ACHN (cell line): ENCODE data around the gene AVL9.
A peak's percentile ranks its signal among the peaks of the same experiment; 100 is the strongest.
"Not testable (repeated sequence)": the region's sequence is repeated elsewhere in the genome, so short reads cannot be mapped to it uniquely, and the experiment has no call there.

Experiments
- DNase-seq: peaks from one replicate; pipeline ENCODE4 v3.0.0-alpha.2; 2015
- in situ Hi-C: cut with HindIII; loops from 2 replicates; pipeline ENCODE4 v1.10.0; 2017; ENCODE audit warnings: low sequenced_read_pairs, low pct_ligation_motif_present, low pct_unique_long_range_greater_than_20kb

AVL9 gene

DNA sequence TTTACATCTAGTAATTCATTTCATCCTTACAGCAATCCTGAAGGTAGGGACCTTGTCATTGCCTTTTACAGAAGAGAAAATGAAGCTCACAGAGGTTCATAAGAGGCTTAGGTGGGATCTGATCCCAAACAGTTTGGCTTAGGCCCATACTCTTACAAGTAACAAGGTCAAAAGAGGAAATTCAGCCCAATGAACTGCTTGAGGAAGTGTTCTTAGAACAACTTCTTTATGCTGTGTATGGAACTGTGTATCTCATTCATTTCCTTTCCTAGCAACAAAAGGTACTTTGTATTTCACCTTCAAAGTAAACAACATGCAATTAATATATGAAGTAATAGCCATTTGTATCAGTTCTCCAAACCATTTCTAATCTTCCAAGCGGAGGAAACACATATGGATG lies 79.3 kb downstream of the AVL9 start:
- in situ Hi-C loops, result no loop called here

DNA sequence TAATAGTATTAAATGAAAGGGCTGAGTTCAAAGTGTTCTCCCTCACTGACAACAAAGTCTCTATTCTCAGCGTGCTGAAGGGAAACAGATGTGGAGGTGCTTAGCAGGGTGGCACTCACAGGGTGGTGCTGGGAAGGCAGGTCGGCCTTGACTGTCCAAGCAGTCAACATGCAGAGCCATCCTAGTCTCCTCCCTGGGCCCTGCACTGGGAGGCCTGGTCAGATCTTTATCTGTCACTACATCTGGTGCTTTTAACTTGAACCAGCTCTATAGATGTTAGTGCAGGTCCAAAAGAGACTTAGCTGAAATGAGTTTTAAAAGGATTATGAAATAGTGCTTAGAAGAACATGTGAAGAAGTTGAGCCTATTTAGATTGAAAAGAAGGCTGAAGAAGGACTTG lies 82.1 kb downstream of the AVL9 start:
- no peak for DNase-seq
- in situ Hi-C loops, result no loop called here

More for the DNA sequence above, 79.3 kb downstream of the AVL9 start:
- no peak for DNase-seq

DNA sequence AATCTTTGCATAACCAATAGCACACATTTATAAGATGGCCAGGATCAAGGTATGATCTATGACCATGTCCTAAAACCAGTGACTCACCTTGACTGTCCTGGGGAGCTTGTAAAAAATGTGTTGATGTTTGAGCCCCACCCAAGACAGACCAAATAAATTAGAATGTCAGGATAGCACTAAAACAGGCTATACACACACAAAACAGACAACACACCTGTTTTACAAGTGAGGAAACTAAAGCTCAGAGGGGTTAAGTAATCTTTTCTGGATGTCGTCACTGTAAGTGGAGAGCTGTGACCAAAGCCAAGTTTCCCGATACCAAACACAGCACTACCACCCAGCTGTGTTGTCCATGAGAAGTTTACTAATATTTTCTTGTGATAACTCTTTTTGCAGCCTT lies 84.5 kb downstream of the AVL9 start:
- in situ Hi-C loops, result no loop called here

DNA sequence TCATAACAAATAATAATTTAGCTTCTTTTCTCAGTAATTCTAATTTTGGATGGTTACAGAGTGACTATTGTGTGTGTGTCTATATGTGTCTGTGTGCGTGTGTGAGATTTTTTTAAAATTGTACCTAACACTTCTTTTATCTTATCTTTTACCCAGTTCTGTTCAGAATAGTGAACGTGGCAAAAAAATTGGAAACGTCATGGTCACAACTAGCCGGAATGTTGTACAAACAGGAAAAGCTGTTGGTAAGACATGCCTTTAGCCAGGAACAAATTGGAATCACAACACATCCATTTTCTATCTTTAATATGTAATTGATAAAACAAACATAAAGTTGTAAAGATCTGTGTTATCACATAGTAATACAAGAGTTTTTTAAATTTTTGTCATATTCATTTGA lies 85.4 kb downstream of the AVL9 start:
- DNase-seq, result no peak
- in situ Hi-C loops, result no loop called here

More for the DNA sequence above, 84.5 kb downstream of the AVL9 start:
- DNase-seq, result no peak

DNA sequence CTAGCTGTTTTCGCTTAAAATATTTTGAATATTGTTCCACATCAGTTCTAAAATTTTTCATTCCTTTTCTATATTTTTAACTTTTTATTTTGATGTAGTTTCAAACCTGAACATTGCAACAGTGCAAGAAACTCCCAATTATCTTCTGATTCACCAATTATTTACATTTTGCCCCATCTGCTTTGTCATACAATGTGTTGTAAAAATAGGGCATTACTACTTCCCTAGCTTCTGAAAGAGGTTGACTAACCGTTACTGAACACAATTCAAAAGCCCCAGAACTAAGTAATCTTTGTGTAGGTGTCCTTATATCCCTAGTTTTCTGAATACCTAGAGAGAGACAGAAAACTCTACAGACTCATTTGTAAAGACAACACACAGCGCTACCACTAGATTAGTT lies 86.7 kb downstream of the AVL9 start:
- no peak for DNase-seq
- in situ Hi-C loops, result no loop called here

DNA sequence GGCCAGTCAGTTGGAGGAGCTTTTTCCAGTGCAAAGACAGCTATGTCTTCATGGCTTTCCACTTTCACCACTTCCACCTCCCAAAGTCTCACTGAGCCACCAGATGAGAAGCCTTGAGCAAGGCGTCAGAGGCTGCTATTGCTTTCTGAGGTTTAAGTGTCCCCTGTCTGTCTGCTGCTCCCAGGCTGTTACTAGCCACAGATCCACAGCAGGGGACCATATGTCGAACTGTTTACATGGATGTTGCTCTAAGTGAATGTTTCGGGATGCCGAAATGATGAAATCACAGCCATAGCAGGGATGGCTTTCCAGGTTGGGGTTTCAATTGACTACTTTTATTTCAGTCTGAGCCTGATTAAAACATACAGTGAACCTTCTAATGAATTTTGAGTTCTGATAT lies 88.5 kb downstream of the AVL9 start:
- no peak for DNase-seq
- in situ Hi-C loops, result no loop called here

DNA sequence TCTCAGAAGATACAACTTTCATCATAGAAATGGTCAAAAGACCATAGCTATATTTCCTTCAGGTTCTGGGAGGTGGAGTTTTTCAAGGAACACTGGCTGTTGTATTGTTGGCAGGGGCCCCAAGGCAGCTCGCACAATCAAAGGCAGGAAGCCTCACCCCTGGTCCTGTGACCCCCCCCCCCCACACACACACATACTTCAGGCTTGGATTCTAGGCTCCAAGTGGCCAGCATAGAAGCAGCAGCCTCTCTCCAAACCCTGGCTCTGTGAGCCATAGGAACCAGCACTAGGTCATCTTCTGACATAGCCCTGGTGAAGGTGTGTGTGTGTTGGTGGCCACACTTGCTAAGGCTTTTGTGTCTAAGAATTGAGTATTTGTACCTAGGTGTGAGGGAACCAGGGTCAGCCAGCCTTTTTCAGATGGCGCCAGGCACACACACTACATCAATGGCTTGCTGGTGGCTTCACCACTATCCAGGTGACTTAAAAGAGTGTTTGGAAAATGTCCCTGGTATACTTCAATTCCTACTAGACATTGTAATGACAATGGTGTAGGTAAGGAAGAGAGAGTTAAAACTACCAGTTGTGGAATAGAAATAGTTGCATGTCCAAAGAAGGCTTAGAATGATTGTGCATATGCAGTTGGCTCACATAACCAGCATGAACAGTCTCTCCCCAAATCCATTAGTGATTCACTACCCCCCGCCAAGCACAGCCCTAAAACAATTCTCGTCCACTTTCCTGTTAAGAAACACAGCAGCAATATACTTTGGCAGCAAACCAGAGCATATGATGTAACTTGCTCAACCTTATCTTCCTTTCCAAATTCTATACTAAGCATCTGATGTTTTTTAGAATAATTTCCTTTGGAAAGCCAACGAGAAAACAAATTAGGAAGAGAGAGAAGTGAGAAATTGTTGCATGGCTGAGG lies 91.3 kb downstream of the AVL9 start:
- peak; percentile 84 for DNase-seq
- in situ Hi-C loops, result no loop called here

DNA sequence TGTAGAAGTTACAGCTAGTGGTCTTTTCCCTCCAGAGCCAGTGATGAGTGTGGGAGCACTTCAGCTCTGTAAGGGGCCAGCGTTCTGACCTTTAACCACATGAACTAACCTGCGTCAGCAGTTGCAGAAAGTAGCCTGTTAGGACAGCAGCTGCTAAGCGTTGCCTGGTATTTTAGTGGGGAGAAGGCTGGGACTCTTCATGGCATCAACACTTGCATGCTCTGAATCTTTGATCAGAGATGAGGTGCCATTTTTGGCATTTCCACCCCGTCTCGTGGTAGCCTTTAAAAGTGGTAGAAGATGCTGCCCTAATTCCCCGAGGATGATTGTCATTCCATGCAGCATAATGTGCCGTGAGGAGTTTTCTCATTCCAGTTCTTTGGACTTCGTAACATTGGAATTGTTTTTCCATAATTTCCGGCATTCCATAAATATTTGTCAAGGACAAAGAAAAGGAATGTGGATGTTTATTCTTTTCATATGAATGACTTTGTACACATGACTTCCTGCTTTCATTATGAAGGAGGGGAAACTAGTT lies 92.2 kb downstream of the AVL9 start:
- DNase-seq, result peak; percentile 75
- in situ Hi-C loops, result no loop called here

DNA sequence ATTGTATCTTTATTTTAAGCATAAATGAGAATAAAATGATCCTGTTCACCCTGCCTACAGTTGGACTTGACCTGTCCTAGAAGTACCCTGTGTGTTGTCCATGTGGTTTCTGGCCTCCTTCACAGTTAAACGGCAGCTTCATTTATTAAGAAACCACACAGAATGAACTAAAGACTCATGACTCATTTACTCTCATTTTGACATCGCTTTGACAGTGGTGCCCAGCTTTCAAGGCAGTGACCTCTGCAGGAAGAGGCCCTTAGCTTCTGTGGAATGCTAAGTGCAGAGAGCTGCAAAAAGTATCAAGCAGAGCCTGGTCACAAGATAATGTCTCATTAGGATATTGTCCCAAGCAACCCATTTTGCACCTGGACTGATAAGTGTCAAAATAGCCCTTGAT lies 93.4 kb downstream of the AVL9 start:
- in situ Hi-C loops, result no loop called here
- peak; percentile 68 for DNase-seq

DNA sequence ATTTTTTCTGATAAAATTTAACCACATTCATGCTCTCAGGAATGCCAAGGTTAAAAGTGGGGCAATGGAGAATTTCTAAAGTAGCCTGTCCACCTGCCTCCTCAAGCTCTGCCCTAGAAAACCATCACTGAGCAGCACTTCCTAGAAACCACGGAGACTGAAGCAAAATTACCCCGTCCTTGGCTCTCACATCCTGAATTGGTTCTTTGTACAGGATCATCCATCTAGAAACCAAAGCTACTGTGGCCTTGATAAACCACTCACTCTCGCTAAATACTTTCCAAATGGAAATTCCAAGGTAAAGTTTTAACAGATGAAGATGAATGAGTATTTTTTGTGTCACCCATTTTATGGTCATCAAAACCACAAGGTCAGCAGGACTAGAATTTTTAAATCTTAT lies 96.6 kb downstream of the AVL9 start:
- peak; percentile 35 for DNase-seq
- in situ Hi-C loops, result no loop called here

DNA sequence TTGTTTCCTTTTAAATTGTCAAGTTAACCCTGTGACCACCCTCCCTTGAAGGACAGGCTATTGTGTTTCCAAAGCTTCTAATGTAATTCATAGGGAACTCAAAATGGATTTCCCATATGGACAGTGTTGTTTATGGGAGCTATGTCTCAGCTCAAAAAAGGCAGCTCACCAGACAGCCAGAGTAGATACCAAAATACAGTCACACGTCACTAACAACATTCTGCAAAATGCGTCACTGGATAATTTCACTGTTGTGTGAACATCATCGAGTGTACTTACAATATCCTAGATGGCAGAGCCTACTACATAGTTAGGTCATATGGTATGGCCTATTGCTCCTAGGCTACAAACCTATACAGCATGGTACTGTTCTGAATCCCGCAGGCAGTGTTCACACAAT lies 97.4 kb downstream of the AVL9 start:
- DNase-seq, result no peak
- in situ Hi-C loops, result no loop called here

DNA sequence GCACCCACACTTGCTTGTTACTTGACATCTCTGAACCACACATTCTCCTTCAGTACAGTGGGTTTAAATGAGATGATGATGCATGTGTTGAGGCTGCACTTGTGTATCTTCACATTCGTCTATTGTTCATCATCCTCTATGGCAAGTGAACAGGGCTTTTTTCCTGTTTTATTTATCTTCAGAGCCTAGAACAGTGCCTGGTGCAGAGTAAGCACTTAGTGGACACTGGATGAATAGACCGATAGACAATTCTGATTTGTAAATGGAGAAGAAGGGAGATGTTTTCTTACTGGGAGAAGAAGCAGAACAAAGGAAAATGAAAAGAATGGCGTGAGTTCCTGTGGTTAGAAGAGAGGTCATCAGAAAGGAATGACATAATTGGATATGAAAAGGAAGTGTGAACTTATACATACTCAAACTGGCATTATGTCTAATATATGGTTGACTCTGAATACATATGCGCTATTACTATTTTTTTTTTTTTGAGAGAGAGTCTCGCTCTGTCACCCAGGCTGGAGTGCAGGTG lies 99.7 kb downstream of the AVL9 start:
- DNase-seq, result no peak
- in situ Hi-C loops, result no loop called here

DNA sequence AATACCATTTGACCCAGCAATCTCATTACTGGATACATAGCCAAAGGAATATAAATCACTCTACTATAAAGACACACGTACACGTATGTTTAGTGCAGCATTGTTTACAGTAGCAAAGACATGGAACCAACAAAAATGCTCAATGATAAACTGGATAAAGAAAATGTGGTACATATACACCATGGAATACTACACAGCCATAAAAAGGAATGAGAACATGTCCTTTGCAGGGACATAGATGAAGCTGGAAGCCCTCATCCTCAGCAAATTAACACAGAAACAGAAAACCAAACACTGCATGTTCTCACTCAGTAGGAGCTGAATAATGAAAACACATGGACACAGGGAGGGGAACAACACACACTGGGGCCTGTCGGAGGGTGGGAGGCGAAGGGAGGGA lies 105.9 kb downstream of the AVL9 start:
- DNase-seq, in situ Hi-C loops: not testable (repeated sequence)

DNA sequence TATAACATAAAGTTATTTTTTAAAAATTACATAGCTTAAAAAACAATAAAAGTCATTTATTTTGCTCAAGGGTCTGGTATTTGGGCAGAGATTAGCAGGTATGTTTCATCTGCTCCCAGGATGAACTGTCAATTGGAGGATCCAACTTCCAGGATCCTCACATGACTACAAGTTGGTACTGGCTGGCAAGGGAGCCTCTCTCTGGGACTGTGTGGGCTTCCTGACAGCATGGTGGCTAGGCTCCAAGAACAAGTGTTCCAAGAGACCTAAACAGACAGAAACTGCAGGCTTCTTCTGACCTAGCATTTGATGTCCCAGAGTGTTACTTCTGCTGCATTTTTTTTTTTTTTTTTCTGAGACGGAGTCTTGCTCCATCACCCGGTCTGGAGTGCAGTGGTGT lies 107.2 kb downstream of the AVL9 start:
- in situ Hi-C loops, result no loop called here
- no peak for DNase-seq

DNA sequence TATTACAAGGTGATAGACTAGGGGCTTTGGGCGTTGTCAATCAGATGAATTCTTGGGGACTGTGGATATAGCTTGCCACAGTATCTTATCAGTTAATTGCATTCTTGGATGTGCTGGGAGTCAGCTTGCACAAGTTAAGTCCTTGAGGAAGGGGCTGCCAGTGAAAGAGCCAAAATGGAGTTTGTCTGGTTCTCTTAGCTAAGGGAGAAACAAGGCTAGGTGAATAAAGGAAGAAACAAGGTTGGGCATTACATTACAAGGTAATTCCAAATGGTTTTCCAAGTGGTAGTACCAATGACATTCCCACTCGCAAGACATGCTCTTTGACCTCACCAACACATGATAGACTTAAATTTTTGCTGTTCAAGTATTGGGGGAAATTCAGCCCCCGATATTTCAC lies 108.2 kb downstream of the AVL9 start:
- DNase-seq, in situ Hi-C loops: not testable (repeated sequence)

DNA sequence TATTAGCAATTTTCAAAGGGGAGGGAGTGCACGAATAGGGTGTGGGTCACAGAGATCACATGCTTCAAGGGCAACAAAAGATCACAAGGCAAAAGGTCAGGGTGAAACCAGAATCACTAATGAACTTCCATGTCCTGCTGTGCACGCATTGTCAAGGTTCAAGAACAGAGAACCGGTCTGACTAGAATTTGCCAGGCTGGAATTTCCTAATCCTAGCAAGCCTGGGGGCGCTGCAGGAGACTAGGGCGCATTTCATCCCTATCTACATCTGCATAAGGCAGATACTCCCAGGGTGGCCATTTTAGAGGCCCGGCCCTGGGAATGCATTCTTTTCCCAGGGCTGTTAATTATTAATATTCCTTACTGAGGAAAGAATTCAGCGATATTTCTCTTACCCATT lies 108.8 kb downstream of the AVL9 start:
- in situ Hi-C loops, DNase-seq: not testable (repeated sequence)

DNA sequence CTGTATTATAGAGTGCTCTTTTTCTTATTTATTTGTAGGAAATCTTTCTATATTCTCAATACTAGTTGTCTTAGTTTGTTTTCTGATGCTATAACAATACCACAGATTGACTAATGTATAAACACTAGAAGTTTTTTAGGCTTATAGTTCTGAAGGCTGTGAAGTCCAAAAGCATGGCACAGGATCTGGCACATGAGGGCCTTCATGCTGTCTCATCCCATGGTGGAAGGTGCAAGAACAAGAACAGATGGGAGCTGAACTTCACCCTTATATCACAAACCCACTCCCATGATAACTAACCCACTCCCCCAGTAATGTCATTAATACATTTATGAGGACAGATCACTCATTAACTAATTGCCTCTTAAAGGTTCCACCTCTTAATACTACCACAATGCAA lies 109.7 kb downstream of the AVL9 start:
- no peak for DNase-seq
- in situ Hi-C loops, result no loop called here

DNA sequence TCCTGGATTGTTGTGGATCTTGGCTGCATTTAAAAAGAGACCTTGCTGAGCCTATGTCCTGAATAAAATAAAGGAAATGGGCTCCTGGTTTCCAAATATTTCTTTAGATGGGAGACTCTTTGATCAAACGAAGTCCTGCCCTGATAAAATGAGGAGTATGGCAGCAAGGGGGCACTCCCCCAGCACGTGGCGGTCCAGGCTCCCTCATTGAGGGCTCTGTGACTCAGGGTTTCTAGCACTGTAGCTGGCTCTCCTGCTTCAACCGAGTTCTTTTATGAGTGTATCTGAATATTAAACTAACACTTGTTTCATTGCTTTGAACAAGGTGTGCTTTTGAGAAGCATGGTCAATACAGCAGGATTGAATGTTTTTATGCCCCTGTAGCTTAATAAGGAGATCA lies 114.2 kb downstream of the AVL9 start:
- no peak for DNase-seq
- in situ Hi-C loops, result no loop called here

DNA sequence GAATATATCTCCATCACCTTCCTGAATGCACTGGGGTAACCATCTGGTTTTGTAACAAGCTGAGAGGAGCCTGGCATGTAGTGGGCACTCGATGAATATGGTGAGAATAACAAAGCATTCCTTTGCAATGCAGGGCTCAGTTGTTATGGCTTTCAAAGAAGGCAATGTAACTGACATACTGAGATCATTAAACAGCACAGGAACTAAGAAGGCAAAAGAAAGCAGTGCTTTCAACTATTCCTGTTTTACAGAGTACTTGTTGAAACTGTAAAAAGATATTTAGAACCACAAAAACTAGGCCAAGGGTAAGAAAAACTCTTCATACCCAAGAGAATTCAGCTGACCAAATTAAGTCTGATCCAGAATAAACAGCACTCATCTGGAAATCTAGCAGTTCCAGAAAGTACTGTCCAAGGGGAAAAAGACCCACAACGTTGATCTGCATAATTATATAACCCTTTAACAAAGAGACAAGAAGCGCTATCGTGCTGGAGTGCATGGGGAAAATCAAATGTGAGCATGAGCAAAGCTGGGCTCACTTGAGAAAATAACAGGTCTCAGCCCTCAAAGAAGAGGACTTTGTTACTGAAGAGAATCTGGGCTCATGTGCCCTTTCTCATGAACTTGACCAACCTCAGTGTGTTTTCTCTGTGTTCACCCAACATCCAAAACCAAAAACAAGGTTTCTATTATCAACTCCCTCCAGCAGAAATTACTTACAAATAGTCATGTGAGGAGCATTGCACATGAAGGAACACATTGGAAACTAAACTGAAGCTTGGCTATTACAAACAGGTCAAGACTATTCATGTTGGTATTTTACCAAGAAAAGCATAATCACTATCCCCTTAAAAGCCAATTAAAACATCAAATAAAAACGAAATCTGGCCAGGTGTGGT lies 116.2 kb downstream of the AVL9 start:
- in situ Hi-C loops, result no loop called here
- DNase-seq, result no peak
